HG03025 (cell line): ENCODE measurements around the gene MCUB.
"Not testable (repeated sequence)": the region's sequence is repeated elsewhere in the genome, so short reads cannot be mapped to it uniquely, and the experiment has no call there.

Experiments used
- ATAC-seq: cut with Tn5 transposase; IDR thresholded peaks from one replicate; pipeline ENCODE4 v1.9.1; 2021; ENCODE audit warnings: mild to moderate bottlenecking, moderate library complexity; ENCODE audit not compliant: unreplicated experiment, low FRiP score

Gene MCUB

GRCh38 chr4:109675181-109675580, 115.1 kb downstream of the MCUB start:
- no peak for ATAC-seq

GRCh38 chr4:109675843-109676242, 115.8 kb downstream of the MCUB start:
- no peak for ATAC-seq

DNA sequence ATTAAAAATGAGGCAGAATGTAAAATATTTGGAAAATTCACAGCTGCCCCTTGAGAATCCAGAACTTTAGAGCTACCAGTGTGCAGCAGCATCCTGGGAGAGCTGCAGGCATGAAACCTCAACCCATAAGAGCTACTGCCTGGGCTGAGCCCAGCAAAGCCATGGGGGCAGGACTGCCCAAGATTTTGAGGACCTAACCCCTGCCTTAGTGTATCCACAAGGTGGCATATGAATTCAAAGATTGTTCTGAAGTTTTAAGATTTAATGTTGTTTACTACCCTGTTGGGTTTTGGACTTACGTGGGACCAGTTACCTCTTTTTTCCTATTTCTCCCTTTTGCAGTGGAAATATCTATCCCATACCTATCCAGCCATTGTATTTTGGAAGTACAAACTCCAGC, 116.8 kb downstream of the MCUB start:
- no peak for ATAC-seq

DNA sequence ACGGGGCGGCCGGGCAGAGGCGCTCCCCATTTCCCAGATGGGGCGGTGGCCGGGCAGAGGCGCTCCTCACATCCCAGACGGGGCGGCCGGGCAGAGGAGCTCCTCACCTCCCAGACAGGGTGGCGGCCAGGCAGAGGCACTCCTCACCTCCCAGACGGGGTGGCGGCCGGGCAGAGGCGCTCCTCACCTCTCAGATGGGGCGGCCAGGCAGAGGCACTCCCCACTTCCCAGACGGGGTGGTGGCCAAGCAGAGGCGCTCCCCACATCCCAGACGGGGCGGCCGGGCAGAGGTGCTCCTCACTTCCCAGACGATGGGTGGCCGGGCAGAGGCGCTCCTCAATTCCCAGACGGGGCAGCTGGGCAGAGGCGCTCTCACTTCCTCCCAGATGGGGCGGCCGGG, 118.4 kb downstream of the MCUB start:
- ATAC-seq: not testable (repeated sequence)

GRCh38 chr4:109678925-109679324, 118.9 kb downstream of the MCUB start:
- ATAC-seq: not testable (repeated sequence)

DNA sequence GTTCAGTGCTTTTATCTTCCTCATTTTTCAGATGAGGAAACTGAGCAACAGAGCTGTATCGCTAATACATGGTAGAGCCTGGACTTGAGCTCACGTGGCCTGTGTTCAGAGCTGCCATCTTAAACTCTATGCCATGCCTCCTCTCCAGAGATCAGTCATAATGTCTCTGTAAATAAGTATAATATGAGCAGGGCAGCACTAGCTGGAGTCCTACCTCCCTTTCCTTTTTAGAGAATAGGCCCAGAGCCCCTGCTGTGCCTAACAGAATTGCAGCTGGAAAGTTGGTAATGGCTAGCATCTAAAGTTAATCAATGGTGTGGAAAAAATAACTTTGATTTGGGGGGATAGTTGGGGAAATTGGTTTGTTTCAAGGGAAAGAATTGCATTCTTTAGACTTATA, 122.8 kb downstream of the MCUB start:
- no peak for ATAC-seq

GRCh38 chr4:109683621-109684253, 123.7 kb downstream of the MCUB start:
- ATAC-seq: no peak

GRCh38 chr4:109684727-109685126, 124.7 kb downstream of the MCUB start:
- no peak for ATAC-seq

DNA sequence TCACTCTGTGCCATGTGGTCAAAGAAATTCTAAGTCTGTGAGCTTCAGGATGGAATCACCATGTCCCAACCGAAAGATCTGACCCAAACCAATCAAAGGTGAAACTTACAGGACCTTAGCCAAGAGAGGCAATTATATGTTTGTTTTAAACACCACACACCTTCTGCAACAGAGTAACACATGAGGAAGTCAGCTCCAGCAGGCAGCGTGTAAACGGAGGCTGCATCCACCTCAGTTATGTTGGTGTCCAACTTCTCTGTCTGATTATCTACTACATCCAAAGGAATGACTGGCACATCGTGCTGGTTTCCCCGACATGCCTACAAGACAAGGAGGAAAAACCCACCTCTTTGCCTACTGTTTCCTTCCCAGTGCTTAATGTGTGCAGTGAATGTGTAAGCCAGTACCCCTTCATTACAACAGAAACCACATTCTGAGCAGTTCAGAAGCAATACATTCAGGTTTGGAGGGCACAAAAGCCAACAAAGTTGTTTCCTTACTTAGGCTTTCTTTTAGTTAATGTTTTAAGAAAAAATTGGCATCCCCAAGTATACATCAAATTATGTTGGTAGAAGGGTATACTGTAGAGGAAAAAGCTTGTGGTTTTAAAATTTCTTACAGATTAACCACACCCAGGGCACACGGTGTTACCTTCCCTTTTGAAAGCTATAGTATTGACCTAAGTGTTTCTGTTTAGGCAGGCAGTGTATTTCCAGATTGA, 130.8 kb downstream of the MCUB start:
- ATAC-seq: peak; percentile 69

DNA sequence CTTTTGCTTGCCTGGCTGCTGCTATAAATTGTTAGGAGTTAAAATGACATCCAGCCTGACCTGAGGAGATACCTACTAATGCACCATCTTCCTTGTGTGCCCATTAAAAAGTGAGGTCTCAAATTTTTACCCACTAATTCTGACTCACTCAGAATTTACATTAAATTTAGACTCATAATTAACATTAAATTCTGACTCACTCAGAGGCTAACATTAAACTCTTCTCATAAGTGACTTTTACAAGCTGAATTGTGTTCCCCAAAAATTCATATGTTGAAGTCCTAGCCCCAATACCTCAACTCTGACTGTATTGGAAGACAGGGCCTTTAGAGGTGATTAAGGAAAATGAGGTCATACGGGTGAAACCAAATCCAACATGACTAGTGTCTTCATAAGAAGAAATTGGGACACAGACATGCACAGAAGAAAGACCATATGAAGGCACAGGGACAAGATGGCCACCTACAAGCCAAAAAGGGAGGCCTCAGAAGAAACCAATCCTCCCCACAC, 131.4 kb downstream of the MCUB start:
- ATAC-seq: no peak

DNA sequence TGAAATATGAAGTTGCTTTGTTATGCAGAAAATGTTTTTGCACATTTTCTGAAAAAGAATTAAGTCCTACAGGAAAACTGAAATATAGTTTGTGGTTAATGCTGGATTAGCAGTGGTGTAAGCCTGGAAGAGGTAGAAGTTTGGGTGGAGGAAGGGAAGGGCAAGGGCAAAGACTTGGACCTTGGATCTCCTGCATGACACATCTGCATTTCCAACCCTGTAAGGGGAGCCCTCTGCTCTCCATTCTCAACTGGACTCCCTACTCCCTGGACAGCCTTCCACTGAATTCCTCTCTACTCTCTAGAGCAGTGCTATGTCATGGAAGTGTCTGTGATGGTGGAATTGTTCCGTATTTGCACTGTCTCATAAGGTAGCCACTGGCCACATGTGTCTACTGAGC, 138.6 kb downstream of the MCUB start:
- no peak for ATAC-seq

DNA sequence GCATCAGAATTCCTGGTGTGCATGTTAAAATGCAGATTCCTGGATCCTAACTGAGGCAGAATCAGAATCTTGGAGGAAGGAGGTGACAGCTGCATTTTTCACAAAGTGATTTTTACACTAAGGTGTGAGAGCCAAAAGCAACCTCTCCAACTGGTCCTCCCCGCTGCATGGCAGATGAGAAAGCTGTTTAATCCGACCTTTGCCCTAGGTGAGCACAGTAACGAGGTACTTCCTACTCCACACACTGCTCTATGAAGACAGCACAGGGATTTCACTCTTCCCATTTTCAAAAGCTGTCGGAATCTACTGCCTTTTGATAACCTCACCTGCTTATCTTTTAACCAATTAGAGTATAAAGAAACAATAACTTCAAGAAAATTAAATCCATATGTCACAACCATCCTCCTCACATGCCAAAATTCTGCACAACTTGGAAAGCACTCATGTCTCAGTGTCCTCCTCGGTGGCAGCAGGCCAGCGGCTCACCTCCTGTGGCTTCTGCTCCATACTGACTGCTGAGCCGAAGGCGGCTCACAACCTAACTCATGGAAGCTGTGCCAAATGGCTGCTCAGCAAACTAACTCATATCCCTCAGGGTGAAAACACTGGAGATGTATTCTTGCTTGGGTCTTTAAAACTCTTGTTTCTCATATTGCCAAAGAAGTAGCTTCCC, 139.6 kb downstream of the MCUB start:
- no peak for ATAC-seq

- ATAC-seq: peak; percentile 0
These were observed 141.7 kb downstream of the MCUB start for GRCh38 chr4:109701566-109702410.

DNA sequence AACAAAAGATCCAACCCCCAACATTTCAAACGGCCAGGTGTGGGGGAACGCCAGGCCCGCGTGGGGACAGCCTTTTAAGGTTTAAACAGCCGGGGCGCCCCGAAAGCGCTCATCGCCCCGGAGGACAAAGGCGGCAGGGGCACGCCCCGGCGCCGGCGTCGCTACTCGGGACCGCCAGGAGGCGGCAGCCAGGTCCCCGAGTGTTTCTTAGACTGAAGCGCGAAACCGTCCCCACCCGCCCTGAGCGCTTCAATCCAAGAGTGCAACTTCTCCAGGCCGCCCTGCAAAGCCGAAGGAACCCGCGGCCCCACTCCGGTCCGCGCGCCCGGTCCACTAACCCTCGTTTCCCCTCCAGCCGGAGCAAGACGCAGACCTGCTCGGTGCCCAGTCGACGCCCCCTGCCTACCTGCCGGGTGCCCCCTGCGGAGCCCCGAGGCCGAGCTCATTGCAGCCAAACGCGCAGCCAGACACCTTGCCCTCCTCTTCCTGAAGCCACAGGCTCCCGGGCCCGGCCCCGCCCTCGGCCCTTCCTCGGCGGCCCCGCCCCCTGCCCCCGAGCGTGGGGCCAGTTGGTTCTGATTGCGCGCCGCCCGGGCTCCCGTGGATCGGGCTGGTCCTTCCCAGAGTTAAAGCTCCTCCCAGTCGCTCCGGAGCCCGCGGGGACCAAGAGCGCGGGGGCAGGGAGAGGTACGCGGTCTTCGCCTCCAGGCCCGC, 143.1 kb downstream of the MCUB start, which contains the start of gene CASP6:
TSS of gene CASP6 (minus strand) at position 496 of the 714 bp plus-strand sequence. CDS start at position 446, 50 bp downstream.
- ATAC-seq: peak; percentile 77

DNA sequence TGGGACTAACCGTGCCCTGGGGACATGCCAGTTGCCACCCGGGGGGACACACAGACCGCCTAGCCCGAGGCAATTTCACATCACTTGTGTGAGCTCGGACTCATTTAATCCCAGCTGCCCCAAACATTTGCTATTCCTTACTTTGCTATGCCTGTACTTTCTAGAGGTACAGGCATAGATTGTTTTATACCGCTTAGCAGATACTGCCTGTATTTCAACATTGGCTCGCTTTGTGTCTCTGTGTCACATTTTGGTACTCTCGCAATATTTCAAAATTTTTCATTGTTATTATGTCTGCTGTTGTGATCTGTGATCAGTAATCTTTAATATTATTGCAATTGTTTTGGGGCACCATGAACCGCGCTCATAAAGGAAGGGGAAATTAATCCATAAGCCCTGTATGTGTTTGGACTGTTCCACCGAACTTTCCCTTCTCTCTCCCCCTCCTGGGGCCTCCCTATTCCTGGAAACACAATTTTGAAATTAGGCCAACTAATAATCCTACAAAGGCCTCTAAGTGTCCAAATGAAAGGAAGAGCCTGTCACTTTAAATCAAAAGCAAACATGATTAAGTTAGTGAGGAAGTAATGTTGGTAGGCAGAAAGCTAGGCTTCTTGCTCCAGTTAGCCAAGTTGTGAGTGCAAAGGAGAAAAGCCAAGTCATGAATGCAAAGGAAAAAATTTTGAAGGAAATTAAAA, 143.8 kb downstream of the MCUB start:
- no peak for ATAC-seq

DNA sequence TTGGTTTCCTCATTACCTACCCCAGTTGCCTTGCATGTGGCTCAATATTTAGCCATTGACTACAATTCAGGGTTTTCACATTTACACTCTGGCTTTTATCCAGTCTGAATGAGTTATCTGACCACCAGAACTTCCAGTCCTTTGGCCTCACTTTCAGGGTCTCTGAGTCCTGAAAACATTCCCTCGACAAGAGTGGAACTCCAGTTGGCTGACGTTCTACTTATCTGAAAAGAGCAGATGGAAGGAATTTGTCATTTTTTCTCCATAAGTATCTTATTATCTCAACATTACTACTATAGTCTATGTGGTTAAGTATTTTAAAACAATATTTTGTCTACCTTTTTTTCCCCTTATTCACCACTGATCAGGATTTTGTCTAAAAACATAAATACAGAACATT, 148.4 kb downstream of the MCUB start:
- no peak for ATAC-seq

DNA sequence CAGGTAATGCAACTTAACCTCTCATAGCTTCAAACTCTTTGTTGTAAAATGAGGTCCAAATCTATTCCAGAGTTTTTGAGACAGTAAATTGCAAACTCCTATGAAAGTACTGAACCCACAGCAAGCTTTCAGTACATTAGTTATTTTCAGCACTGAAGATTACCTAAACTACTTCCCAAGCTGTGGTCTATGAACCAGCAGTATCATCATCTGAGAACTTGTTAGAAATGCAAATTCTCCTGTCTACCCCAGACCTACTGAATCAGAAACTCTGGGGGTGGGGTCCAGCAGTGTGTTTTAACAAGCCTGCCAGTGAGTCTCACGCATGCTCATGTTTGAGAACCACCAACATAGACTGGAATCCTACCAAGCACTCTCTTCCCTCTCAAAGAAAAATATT, 148.9 kb downstream of the MCUB start:
- ATAC-seq: peak; percentile 97

- ATAC-seq: no peak
These were observed 153.5 kb downstream of the MCUB start for GRCh38 chr4:109713500-109713899.

GRCh38 chr4:109718759-109719158, 158.7 kb downstream of the MCUB start:
- no peak for ATAC-seq
